Gastrocnemius medialis (tissue), 4 donors: Measurements from ENCODE around the gene CACNA1S. TPM values are rescaled to one million over a fixed set of nuclear protein-coding genes. Genes with fewer than 3 reads are reported as not detected.
A peak's percentile ranks its signal among the peaks of the same experiment; 100 is the strongest.

ENCODE experiments used
- ATAC-seq, 2 donors: fragments of 150-250 bp; one replicate each; pipeline ENCODE4 v1.9.1; 2016
- DNase-seq, 2 donors: peaks; one replicate each; pipeline ENCODE4 v3.0.0-alpha.2; 2019
- H3K27ac ChIP-seq, 4 donors: fragments of 200-600 bp; sonication (generic); 1 replicate in 1 of 4; 2 replicates in 3 of 4; pipeline ENCODE4 v1.5.1; 2016 to 2018; ENCODE audit warnings: mild to moderate bottlenecking in 2 of 4, moderate library complexity in 1 of 4
- H3K27me3 ChIP-seq, 3 donors: fragments of 200-600 bp; sonication (generic) in 2 of 3; 1 replicate in 1 of 3; 2 replicates in 2 of 3; pipeline versions ENCODE4 v1.5.1 to v1.6.0; 2016 to 2019; ENCODE audit warnings: mild to moderate bottlenecking in 1 of 3, moderate library complexity in 1 of 3
- H3K36me3 ChIP-seq, 2 donors: fragments of 200-600 bp; sonication (generic) in 1 of 2; one replicate each; pipeline ENCODE4 v1.5.1; 2017 to 2018
- H3K4me1 ChIP-seq, 2 donors: fragments of 200-600 bp; sonication (generic) in 1 of 2; one replicate each; pipeline ENCODE4 v1.5.1; 2016 to 2017; ENCODE audit warnings: mild to moderate bottlenecking in 2 of 2
- H3K4me3 ChIP-seq, 4 donors: fragments of 200-600 bp; sonication (generic) in 3 of 4; 1 replicate in 1 of 4; 2 replicates in 3 of 4; pipeline ENCODE4 v1.5.1; 2016 to 2019; ENCODE audit warnings: mild to moderate bottlenecking in 2 of 4
- H3K9me3 ChIP-seq, 3 donors: fragments of 200-600 bp; sonication (generic) in 2 of 3; 1 replicate in 1 of 3; 2 replicates in 2 of 3; pipeline ENCODE4 v1.5.1; 2016 to 2019
- POLR2A ChIP-seq, 2 donors: fragments of 450-650 bp; IDR thresholded peaks; one replicate each; pipeline ENCODE4 v1.6.1; 2017; ENCODE audit warnings: antibody characterized with exemption in 2 of 2, mild to moderate bottlenecking in 2 of 2, moderate library complexity in 2 of 2
- in situ Hi-C, 4 donors: fragments of 200-750 bp; cut with MboI; loops; one replicate each; pipeline versions ENCODE4 v1.15.0 to v1.8.0; 2017; ENCODE audit warnings: low sequenced_read_pairs in 4 of 4
- intact Hi-C: fragments of 100-400 bp; cut with DNase I; formaldehyde crosslinking; loops from one replicate; pipeline ENCODE4 v1.15.1; 2023; ENCODE audit warnings: low total_unique reads
- total RNA-seq, 4 donors: library from RNA; depleted of rRNA; stranded (reverse); fragments of >200 nt; gene quantifications; one replicate each; pipeline versions ENCODE4 v1.1.0 to v1.2.3, GENCODE V29; 2016
- TF ChIP-seq, protein P1 (sequence below), 5 experiments: fragments of 450-650 bp in 3 of 5; fragments of 200-600 bp in 2 of 5; sonication (generic) in 2 of 5; IDR thresholded peaks in 4 of 5; conservative IDR thresholded peaks in 1 of 5; 1 replicate in 4 of 5; 2 replicates in 1 of 5; pipeline ENCODE4 v1.5.1; 2016 to 2019; ENCODE audit warnings: antibody characterized with exemption in 5 of 5, mild to moderate bottlenecking in 3 of 5, moderate library complexity in 3 of 5

The CACNA1S gene
- total RNA-seq, 4 donors from 2014 or later: 74.3 to 93.5 (median 81.2) TPM

DNA sequence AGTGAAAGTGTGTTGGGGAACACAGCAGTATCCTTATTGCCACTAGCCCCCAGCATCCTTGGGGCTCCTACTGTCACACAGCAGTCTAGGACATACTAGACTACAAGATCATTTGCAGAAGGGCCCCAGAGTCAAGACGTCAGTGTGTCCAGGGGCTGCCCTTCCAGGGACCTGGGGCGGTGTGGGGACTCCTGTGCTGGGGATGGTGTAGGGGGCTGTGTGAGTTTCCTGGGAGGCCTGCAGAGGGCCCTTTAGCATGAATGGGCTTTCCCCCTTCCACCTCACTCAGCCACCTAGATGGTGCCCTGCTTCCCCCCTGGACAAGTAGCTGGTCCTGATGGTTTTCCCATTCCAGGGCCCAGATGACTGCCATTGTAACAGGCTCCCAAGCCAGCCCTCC is 71.2 kb downstream of the CACNA1S start:
- Histone ChIP-seq H3K36me3 (no peaks in the 10 kb centered on the region), H3K4me1 (peaks cover 0 to 6% of the 10 kb centered on the region in 2 donors), H3K27ac (no peak overlapping the region), H3K9me3 (no peaks in the 10 kb centered on the region), H3K4me3 (no peak overlapping the region), H3K27me3 (no peaks in the 10 kb centered on the region)
- in situ Hi-C loops (loop anchor here (5.0 to 25.0 kb wide), 3 partner anchors 64 to 429 kb away; partner anchors contain the start of gene KIF14 (in 1 of the 4)), intact Hi-C loops (no loop called here)
- DNase-seq (no peak), ATAC-seq (no peak)
- no peak for TF ChIP-seq POLR2A (IDR thresholded peaks at IDR 0.05)
- TF ChIP-seq, protein P1, sequence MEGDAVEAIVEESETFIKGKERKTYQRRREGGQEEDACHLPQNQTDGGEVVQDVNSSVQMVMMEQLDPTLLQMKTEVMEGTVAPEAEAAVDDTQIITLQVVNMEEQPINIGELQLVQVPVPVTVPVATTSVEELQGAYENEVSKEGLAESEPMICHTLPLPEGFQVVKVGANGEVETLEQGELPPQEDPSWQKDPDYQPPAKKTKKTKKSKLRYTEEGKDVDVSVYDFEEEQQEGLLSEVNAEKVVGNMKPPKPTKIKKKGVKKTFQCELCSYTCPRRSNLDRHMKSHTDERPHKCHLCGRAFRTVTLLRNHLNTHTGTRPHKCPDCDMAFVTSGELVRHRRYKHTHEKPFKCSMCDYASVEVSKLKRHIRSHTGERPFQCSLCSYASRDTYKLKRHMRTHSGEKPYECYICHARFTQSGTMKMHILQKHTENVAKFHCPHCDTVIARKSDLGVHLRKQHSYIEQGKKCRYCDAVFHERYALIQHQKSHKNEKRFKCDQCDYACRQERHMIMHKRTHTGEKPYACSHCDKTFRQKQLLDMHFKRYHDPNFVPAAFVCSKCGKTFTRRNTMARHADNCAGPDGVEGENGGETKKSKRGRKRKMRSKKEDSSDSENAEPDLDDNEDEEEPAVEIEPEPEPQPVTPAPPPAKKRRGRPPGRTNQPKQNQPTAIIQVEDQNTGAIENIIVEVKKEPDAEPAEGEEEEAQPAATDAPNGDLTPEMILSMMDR (IDR thresholded peaks at IDR 0.05 in 4 of 5, conservative IDR thresholded peaks at IDR 0.05 in 1 of 5): no peak

DNA sequence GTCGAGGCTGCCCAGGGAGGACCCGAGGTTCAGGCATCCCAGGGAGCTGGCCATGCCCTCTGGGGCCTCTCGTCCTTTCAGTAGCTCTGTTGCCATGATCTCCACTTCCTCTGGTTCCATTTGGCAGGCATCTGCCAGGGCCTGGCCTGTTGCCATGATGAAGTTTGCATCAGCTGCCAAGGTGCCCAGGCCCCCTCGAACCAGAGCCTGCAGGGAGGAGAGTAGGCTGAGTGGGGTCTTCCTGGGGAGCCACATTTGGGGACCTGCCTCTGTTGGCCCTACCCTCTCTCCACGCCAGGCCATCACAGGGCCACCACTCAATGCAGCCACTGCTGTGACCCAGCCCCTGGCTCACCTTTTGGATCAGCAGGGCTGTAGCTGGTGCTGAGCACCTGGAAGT is 72.3 kb downstream of the CACNA1S start:
- Histone ChIP-seq H3K36me3 (no peaks in the 10 kb centered on the region), H3K4me1 (peaks cover 0 to 6% of the 10 kb centered on the region in 2 donors), H3K27ac (no peak overlapping the region), H3K4me3 (no peak overlapping the region), H3K27me3 (no peaks in the 10 kb centered on the region), H3K9me3 (no peaks in the 10 kb centered on the region)
- ATAC-seq (no peak), DNase-seq (no peak)
- no peak for TF ChIP-seq POLR2A (IDR thresholded peaks at IDR 0.05)
- TF ChIP-seq, protein P1 (IDR thresholded peaks at IDR 0.05 in 4 of 5, conservative IDR thresholded peaks at IDR 0.05 in 1 of 5): no peak
- intact Hi-C loops: no loop called here
- in situ Hi-C loops: loop anchor here (5.0 to 25.0 kb wide), 3 partner anchors 63 to 428 kb away; partner anchors contain the start of gene KIF14 (in 1 of the 4)

DNA sequence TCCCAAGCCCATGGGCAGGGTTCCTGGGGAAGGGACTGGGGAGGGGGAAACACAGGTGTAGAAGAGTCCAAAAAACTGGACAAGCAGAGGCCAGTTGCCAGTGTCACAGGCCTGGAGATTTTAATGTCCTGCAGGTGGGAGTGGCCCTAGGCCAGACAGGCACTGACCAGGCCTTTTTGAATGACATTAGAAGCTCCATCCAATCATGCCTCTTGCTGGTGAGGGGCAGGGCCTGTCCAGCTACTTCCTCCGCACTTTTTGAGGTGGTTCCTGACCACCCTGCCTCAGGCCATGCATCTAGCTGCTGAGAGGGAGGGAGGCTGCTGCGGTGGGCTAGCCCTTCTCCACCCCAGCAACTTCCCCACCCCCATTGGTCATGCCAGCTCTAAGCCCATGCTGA is 72.8 kb downstream of the CACNA1S start:
- H3K4me3 ChIP-seq: no peak overlapping the region
- in situ Hi-C loops (loop anchor here in 1 of 4 donors (25.0 kb wide), 1 partner anchor 427 kb away; the partner anchor contains the start of gene KIF14), intact Hi-C loops (no loop called here)
- H3K36me3 ChIP-seq: no peaks in the 10 kb centered on the region
- TF ChIP-seq, protein P1 (IDR thresholded peaks at IDR 0.05 in 4 of 5, conservative IDR thresholded peaks at IDR 0.05 in 1 of 5): no peak
- TF ChIP-seq POLR2A (IDR thresholded peaks at IDR 0.05): no peak
- ATAC-seq (no peak), DNase-seq (no peak)
- H3K27me3 ChIP-seq: no peaks in the 10 kb centered on the region
- no peaks in the 10 kb centered on the region for H3K9me3 ChIP-seq
- H3K4me1 ChIP-seq: peaks cover 0 to 8% of the 10 kb centered on the region in 2 donors
- H3K27ac ChIP-seq: no peak overlapping the region

DNA sequence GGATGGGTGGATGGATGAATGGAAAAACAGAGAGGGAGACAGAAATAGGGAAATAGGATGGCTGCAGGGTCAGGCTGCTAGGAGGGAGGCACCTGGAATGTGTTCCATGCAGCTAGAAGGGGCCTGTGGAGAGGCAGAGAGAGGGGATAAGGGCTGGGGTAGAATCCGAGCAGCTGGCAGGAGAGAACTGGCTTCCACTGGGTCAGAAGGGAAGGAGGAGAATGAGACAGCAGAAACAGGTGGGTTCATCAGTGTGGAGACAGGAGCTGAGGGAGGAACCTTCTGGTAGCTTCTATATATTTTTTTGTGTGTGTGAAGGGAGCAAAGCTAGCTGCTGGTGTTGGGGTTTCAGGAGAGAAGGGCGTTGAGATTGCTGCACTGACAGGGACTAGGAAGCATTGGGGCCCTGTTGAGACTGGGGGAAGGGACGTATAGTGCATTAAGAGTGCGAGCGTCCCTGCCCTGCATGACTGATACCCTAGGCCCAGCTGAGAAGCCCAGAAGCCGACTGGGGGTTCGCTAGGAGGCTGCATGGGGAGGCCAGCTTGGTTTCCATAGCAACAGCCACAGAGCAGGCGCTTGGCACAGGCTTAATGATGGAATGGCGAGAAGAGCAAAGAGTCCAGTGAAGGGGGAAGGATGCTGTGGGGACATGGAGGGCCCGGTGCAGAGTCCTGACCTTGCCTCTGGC is 73.9 kb downstream of the CACNA1S start:
- no peaks in the 10 kb centered on the region for H3K36me3 ChIP-seq
- intact Hi-C loops: no loop called here

More for the DNA sequence above, 73.9 kb downstream of the CACNA1S start:
- in situ Hi-C loops: loop anchor here in 1 of 4 donors (25.0 kb wide), 1 partner anchor 426 kb away; the partner anchor contains the start of gene KIF14
- DNase-seq: no peak
- peak overlapping the region in 1 of 4 donors; percentile 18 for H3K27ac ChIP-seq
- peaks cover 0 to 13% of the 10 kb centered on the region in 2 donors for H3K4me1 ChIP-seq
- TF ChIP-seq, protein P1 (IDR thresholded peaks at IDR 0.05 in 4 of 5, conservative IDR thresholded peaks at IDR 0.05 in 1 of 5): no peak
- TF ChIP-seq POLR2A (IDR thresholded peaks at IDR 0.05): no peak
- H3K4me3 ChIP-seq: no peak overlapping the region
- H3K9me3 ChIP-seq: no peaks in the 10 kb centered on the region
- no peaks in the 10 kb centered on the region for H3K27me3 ChIP-seq
- no peak for ATAC-seq
